Gastroesophageal sphincter (tissue), 4 donors: Measurements from ENCODE around the gene UBE2I. TPM values are rescaled to one million over a fixed set of nuclear protein-coding genes. Genes with fewer than 3 reads are reported as not detected.

Experiments
- ATAC-seq: fragments of 150-250 bp; one replicate; pipeline ENCODE4 v1.9.1; 2016; ENCODE audit warnings: mild to moderate bottlenecking, moderate library complexity
- H3K27ac ChIP-seq, 4 donors: fragments of 200-600 bp; sonication (generic) in 3 of 4; 1 replicate in 3 of 4; 2 replicates in 1 of 4; pipeline ENCODE4 v1.5.1; 2016 to 2019
- H3K27me3 ChIP-seq: fragments of 200-600 bp; sonication (generic); one replicate; pipeline ENCODE4 v1.5.1; 2019
- H3K36me3 ChIP-seq, 2 donors: fragments of 200-600 bp; sonication (generic); one replicate each; pipeline ENCODE4 v1.5.1; 2019; ENCODE audit warnings: control low read depth in 1 of 2
- H3K4me1 ChIP-seq, 3 donors: fragments of 200-600 bp; sonication (generic); 1 replicate in 2 of 3; 2 replicates in 1 of 3; pipeline ENCODE4 v1.5.1; 2016 to 2019; ENCODE audit warnings: control low read depth in 2 of 3
- H3K4me3 ChIP-seq, 2 donors: fragments of 200-600 bp; sonication (generic); one replicate each; pipeline ENCODE4 v1.5.1; 2019; ENCODE audit warnings: mild to moderate bottlenecking in 1 of 2, moderate library complexity in 1 of 2
- H3K9me3 ChIP-seq, 3 donors: fragments of 200-600 bp; sonication (generic); one replicate each; pipeline ENCODE4 v1.5.1; 2017 to 2019; ENCODE audit warnings: control low read depth in 2 of 3
- EP300 ChIP-seq: sonication (generic); formaldehyde crosslinking; IDR thresholded peaks from one replicate; pipeline ENCODE4 v1.6.1; 2017; ENCODE audit warnings: antibody characterized with exemption, mild to moderate bottlenecking
- POLR2A ChIP-seq, 2 donors: fragments of 450-650 bp; IDR thresholded peaks; one replicate each; pipeline ENCODE4 v1.6.1; 2017; ENCODE audit warnings: antibody characterized with exemption in 2 of 2, mild to moderate bottlenecking in 2 of 2, moderate library complexity in 1 of 2
- POLR2AphosphoS5 ChIP-seq: sonication (generic); formaldehyde crosslinking; IDR thresholded peaks from one replicate; pipeline ENCODE4 v1.6.1; 2017; ENCODE audit warnings: antibody characterized with exemption
- WGBS, 2 donors: methylation state at CpG; one replicate each; pipeline ENCODE4 v1.1.5; 2018; ENCODE audit warnings: low coverage in 1 of 2; 5-methylcytosine and 5-hydroxymethylcytosine counted together
- total RNA-seq, 4 donors: library from RNA; depleted of rRNA; stranded (reverse); fragments of >200 nt; gene quantifications; one replicate each; pipeline ENCODE4 v1.1.0, GENCODE V29; 2016
- TF ChIP-seq, protein P1 (sequence below), 4 experiments: fragments of 200-600 bp in 2 of 4; fragments of 450-650 bp in 2 of 4; sonication (generic) in 1 of 4; IDR thresholded peaks; one replicate each; pipeline ENCODE4 v1.5.1; 2017 to 2019; ENCODE audit warnings: antibody characterized with exemption in 4 of 4, mild to moderate bottlenecking in 2 of 4, moderate library complexity in 2 of 4

Gene UBE2I
- total RNA-seq, 4 donors from 2014 or later, result 53.3 to 95.9 (median 76.9) TPM

DNA sequence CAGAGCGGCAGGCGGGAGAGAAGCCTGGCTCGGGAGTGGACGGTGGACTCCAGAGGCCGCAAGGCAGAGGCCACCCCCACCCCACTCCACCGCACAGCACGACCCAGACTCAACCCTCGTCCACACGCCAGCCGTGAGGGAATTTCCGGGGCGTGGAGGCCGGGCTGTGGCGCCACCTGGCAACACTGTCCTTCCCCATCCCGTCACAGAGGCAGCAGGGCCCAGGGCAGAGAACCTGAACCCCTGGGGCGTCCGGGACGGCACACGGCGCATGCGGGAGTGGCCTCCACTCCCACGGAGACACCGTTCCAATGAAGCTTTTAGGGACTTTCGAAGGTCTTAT is 65.8 kb downstream of the UBE2I start:
- no peaks in the 10 kb centered on the region for H3K9me3 ChIP-seq
- ATAC-seq, result no peak
- no peak overlapping the region for H3K4me3 ChIP-seq
- H3K27me3 ChIP-seq, result no peaks in the 10 kb centered on the region
- TF ChIP-seq POLR2AphosphoS5 (no peak), POLR2A (IDR thresholded peaks at IDR 0.05) (no peak)
- peaks cover 0 to 59% of the 10 kb centered on the region in 2 donors for H3K36me3 ChIP-seq
- WGBS, 2 donors, result 80% methylated on average over 3 of the region's 24 CpGs; no CpG with 5 or more reads in 1 of the 2 donors
- peaks cover 0 to 28% (median 10%) of the 10 kb centered on the region in 3 donors for H3K4me1 ChIP-seq
- H3K27ac ChIP-seq, result no peak overlapping the region

DNA sequence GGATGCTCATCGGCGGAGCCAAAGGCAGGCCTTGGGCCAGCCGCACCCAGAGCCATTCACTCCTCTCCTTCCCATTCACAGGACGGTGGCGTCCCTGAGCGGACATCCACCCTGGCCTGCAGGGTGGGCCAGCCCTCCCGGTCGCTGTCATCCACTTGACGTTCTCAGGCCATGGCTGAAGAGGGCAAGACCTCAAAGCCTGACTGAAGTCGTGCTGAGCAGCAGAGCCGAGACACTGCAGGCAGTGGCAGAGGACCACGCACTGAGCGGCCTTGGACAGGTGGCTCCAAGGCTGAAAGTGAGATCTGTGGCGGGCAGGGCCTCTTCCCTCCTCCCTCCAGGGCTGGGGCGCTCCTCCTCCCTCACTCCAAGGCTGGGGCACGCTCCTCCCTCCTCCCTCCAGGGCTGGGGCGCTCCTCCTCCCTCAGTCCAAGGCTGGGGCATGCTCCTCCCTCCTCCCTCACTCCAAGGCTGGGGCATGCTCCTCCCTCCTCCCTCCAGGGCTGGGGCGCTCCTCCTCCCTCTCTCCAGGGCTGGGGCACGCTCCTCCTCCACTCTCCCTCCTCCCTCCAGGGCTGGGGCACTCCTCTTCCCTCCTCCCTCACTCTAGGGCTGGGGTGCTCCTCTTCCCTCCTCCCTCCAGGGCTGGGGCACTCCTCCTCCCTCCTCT is 66.4 kb downstream of the UBE2I start:
- Histone ChIP-seq H3K27me3 (no peaks in the 10 kb centered on the region), H3K4me1 (peaks cover 0 to 29% (median 10%) of the 10 kb centered on the region in 3 donors), H3K4me3 (no peak overlapping the region), H3K9me3 (no peaks in the 10 kb centered on the region), H3K27ac (no peak overlapping the region), H3K36me3 (peaks cover 0 to 60% of the 10 kb centered on the region in 2 donors)
- TF ChIP-seq, protein P1, sequence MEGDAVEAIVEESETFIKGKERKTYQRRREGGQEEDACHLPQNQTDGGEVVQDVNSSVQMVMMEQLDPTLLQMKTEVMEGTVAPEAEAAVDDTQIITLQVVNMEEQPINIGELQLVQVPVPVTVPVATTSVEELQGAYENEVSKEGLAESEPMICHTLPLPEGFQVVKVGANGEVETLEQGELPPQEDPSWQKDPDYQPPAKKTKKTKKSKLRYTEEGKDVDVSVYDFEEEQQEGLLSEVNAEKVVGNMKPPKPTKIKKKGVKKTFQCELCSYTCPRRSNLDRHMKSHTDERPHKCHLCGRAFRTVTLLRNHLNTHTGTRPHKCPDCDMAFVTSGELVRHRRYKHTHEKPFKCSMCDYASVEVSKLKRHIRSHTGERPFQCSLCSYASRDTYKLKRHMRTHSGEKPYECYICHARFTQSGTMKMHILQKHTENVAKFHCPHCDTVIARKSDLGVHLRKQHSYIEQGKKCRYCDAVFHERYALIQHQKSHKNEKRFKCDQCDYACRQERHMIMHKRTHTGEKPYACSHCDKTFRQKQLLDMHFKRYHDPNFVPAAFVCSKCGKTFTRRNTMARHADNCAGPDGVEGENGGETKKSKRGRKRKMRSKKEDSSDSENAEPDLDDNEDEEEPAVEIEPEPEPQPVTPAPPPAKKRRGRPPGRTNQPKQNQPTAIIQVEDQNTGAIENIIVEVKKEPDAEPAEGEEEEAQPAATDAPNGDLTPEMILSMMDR (IDR thresholded peaks at IDR 0.05), result no peak
- TF ChIP-seq POLR2A (IDR thresholded peaks at IDR 0.05), result no peak
- TF ChIP-seq POLR2AphosphoS5, result no peak
- no peak for TF ChIP-seq EP300
- 95% methylated on average over 2 of the region's 19 CpGs; no CpG with 5 or more reads in 1 of the 2 donors for WGBS, 2 donors
- ATAC-seq, result no peak

Other genes with a start within 250 kb of the UBE2I start
- gene SSTR5, start 236.9 kb upstream of the UBE2I start, total RNA-seq, result not detected
- not detected for gene C1QTNF8, start 213.4 kb upstream of the UBE2I start, total RNA-seq
- 100 to 1,000 TPM; 133 to 330 (median 173) TPM for gene CACNA1H, start 156.5 kb upstream of the UBE2I start, total RNA-seq
- gene TPSG1, start 84.4 kb upstream of the UBE2I start, total RNA-seq, result 1 to 10 TPM in 1 of 4 donors, under 1 TPM in 1, not detected in 2; 0.31 to 3.0 TPM
- 100 to 1,000 TPM in 2 of 4 donors, 10 to 100 TPM in 2; 27.8 to 142 (median 91.8) TPM for gene TPSB2, start 79.5 kb upstream of the UBE2I start, total RNA-seq
- 10 to 100 TPM; 39.8 to 94.6 (median 63.9) TPM for gene TPSAB1, start 68.9 kb upstream of the UBE2I start, total RNA-seq
- gene TPSD1, start 53.6 kb upstream of the UBE2I start, total RNA-seq, result 1 to 10 TPM in 3 of 4 donors, not detected in 1; 2.8 to 6.4 (median 3.7) TPM
- 10 to 100 TPM in 1 of 4 donors, 1 to 10 TPM in 3; 1.1 to 14.2 (median 3.0) TPM for gene BAIAP3, start 24.0 kb downstream of the UBE2I start, total RNA-seq
- 100 to 1,000 TPM in 3 of 4 donors, 10 to 100 TPM in 1; 63.7 to 107 (median 103) TPM for gene TSR3, start 42.2 kb downstream of the UBE2I start, total RNA-seq
- gene GNPTG, start 42.3 kb downstream of the UBE2I start, total RNA-seq, result 10 to 100 TPM; 45.1 to 55.3 (median 50.5) TPM
- 10 to 100 TPM; 12.3 to 29.4 (median 16.4) TPM for gene UNKL, start 105.1 kb downstream of the UBE2I start, total RNA-seq
- 10 to 100 TPM in 3 of 4 donors, 1 to 10 TPM in 1; 10.0 to 18.7 (median 13.8) TPM for gene UQCC4, start 111.1 kb downstream of the UBE2I start, total RNA-seq
- under 1 TPM in 1 of 4 donors, not detected in 3; 0.74 TPM for gene PERCC1, start 121.4 kb downstream of the UBE2I start, total RNA-seq
- gene CCDC154, start 134.9 kb downstream of the UBE2I start, total RNA-seq, result not detected
- gene CLCN7, start 165.4 kb downstream of the UBE2I start, total RNA-seq, result 10 to 100 TPM; 33.0 to 67.7 (median 39.2) TPM
- under 1 TPM in 1 of 4 donors, not detected in 3; 0.40 TPM for gene PTX4, start 179.3 kb downstream of the UBE2I start, total RNA-seq
- gene TELO2, start 183.7 kb downstream of the UBE2I start, total RNA-seq, result 10 to 100 TPM; 10.9 to 33.9 (median 20.8) TPM
- 10 to 100 TPM; 28.6 to 48.2 (median 36.6) TPM for gene TMEM204, start 224.0 kb downstream of the UBE2I start, total RNA-seq